Renal cortical epithelial cell (primary cell): ENCODE results near the gene RESP18. TPM values are rescaled to one million over a fixed set of nuclear protein-coding genes. Genes with fewer than 3 reads are reported as not detected.
"Not testable (repeated sequence)": the region's sequence is repeated elsewhere in the genome, so short reads cannot be mapped to it uniquely, and the experiment has no call there.

ENCODE experiments used
- DNase-seq: peaks from one replicate; pipeline ENCODE4 v3.0.0-alpha.2; 2011; ENCODE audit warnings: low read depth
- total RNA-seq: library from RNA; depleted of rRNA; stranded (reverse); fragments of >200 nt; gene quantifications from 2 replicates; pipeline ENCODE4 v1.2.3, GENCODE V29; 2014

RESP18 gene
- total RNA-seq, 1 donor from 2014 or later: not detected

DNA sequence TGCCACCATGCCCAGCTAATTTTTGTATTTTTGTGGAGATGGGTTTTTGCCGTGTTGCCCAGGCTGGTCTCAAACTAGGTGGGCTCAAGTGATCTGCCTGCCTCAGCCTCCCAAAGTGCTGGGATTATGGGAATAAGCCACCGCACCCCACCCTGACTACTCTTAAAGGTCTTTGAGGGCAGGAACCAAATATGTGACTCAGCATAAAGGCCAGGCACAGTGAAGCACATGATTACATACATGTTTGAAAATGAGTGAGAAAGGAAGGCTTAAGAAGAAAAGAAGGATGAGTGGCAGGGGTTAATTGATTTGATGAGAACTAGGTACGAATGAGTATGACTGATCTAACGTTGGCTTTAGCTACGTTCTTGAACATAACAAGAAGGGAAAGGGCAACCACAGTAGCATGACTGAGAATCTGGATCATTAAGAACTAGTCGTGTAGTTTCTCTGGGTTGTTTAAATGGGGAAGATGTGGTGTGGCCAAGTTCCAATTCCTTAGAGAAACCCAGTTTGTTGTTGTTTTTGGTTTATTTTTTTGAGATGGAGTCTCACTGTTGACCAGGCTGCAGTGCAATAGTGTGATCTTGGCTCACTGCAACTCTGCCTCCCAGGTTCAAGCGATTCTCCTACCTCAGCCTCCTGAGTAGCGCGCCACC, 6.8 kb downstream of the RESP18 start:
- DNase-seq: no peak

- no peak for DNase-seq
Observed at GRCh38 chr2:219325136-219325535, 7.4 kb downstream of the RESP18 start.

DNA sequence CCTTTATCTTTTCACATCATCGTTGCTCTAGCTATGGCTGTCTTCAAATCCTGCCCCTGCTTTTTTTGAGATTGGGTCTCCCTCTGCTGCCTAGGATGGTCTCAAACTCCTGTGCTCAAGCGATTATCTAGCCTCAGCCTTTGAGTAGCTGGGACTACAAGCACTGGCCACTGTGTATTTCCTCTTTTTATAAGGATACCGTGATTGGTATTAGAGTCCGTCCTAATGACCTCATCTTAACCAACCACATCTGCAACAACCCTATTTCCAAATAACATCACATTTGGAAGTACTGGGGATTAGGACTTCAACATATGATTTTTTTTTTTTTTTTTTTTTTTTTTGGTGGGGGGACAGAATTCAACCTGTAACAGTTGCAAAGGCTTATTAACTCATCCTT, 9.1 kb downstream of the RESP18 start:
- no peak for DNase-seq

DNA sequence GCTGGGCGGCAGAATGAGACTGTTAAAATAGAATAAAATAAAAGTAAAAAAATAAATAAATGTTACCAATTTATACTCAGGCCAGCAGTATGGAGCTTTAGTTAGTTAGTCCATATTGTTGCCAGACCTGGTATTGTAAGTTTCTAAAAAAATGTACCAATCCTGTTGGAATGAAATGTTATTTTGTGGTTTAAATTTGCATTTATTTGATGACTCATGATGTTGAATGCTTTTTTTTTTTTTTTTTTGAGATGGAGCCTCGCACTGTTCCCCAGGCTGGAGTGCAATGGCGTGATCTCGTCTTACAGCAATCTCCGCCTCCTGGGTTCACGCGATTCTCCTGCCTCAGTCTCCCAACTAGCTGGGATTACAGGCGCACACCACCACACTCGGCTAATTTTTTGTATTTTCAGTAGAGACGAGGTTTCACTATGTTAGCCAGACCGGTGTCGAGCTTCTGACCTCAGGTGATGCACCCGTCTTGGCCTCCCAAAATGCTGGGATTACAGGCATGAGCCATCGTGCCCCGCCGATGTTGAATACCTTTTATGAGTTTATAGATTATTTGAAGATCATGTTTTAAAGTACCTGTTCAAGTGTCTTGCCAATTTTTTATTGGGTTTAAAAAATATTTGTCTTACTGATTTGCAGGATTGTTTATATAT, 17.6 kb downstream of the RESP18 start:
- peak; percentile 17 for DNase-seq

DNA sequence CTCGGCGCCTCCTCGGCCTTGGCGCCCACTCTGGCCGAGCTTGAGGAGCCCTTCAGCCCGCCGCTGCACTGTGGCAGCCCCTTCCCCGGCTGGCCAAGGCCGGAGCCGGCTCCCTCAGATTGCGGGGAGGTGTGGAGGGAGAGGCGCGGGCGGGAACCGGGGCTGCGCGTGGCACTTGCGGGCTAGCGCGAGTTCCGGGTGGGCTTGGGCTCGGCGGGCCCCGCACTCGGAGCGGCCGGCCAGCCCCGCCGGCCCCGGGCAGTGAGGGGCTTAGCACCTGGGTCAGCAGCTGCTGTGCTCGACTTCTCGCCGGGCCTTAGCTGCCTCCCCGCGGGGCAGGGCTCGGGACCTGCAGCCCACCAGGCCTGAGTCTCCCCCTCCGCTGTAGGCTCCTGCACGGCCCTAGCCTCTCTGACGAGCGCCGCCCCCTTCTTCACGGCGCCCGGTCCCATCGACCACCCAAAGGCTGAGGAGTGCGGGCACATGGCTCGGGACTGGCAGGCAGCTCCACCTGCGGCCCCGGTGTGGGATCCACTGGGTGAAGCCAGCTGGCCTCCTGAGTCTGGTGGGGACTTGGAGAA, 19.8 kb downstream of the RESP18 start:
- DNase-seq: not testable (repeated sequence)

GRCh38 chr2:219309278-219309677, 23.3 kb downstream of the RESP18 start, which contains the start of gene PTPRN:
TSS of gene PTPRN (minus strand) at chr2:219309401. CDS start at chr2:219309332, 69 bp downstream.
- DNase-seq: no peak

DNA sequence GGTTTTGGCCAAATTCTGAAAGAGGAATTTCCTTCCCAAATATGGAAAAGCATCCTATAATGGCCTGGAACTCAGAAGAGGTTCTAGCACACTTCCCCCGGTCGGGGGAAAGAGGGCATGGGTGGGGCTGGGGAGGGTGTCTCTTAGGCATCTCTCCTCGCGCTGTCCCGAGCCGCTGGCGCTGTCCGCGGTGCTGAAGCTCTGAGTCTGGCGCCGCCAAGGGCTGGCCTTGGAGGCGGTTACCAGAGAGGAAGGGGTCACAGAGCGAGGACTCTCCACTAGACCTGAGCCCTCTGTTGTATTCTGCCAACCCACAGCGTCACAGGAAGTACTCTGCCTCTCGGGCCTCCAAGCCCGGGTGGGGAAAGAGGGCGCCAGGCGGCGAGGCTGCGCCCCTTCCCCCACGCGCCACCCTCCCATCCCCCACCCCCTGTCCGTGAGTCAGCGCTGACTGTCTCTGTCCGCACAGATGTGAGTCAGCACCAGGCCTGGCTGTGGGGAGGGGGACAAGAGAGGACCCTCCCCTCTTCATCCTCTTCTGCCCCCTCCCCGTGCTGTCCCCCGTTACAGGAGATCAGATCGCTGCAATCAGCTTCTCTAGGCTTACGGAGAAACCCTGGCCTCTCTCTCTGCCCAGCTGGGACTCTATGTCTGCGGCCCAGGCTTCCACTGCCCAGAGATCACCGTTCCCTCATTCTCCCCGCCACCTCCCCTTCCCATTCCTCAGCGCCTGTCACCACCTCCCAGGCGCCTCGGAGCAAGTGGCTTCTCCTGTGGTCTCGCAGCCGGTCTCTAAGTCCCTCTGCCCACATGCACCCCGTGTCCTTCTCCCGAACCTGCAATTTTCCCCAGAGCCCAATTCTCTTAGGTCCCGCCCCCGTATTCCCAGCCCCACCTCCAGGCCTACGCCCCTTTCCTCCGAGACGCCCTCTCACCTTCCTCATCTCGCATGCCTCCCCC, 24.1 kb downstream of the RESP18 start:
- DNase-seq: peak; percentile 44

GRCh38 chr2:219306047-219306446, 26.5 kb downstream of the RESP18 start:
- DNase-seq: no peak

DNA sequence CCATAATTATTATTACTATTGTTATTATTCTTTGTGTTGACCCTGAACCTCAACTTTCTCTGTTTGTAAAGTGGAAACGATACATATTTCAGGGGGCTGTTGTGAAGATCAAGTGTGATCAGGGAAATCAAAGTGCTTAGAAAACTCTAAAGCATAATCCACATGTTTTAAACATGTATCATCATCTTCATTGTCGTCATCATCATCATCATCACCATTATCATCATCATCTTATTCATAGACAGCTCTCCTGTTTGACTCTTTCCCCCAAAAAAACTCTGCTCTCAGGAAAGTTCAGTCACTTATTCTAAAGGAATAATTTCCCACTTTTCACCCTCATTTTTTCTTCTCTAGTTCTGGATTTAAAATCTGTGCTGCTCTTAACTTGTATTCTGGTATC, 28.3 kb downstream of the RESP18 start:
- no peak for DNase-seq

GRCh38 chr2:219302412-219302968, 30.1 kb downstream of the RESP18 start:
- no peak for DNase-seq

DNA sequence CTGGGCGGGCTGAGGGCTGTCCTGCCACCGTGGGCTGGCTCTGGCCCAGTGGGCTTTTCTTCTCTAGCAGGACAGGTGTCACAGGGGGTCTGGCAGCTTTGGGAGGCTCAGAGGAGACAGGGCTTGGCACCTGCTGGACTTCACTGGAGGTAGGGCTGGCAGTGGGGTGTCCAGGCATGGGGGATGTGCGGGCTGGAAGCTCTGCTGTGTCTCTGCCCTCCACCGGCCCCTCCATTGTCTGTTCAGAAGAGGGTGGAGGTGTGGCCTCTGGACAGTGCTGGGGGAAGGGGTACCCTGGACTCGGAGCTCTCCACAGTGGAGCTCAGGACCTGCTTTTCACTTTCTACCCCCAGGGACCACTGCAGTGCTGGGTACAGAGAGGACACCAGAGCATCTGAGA, 32.5 kb downstream of the RESP18 start:
- DNase-seq: no peak

DNA sequence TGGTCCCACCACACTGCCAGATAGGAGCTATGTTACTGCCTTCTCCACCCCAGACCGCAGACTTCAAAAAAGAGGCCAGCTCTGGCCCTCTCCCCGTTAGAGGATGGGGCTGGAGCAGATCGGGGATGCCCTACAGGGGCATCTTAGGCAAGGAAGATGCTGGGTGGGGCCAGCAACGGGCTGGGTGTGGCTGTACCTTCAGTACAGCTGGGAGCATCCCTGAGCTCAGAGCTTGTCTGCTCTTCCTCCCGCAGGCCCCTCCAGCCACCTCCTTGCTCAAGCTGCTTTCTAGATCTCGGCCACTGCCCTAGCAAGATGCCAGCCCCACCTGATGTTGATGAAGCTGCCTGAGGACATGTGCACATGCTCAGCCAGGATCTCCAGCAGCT, 33.2 kb downstream of the RESP18 start:
- DNase-seq: no peak

DNA sequence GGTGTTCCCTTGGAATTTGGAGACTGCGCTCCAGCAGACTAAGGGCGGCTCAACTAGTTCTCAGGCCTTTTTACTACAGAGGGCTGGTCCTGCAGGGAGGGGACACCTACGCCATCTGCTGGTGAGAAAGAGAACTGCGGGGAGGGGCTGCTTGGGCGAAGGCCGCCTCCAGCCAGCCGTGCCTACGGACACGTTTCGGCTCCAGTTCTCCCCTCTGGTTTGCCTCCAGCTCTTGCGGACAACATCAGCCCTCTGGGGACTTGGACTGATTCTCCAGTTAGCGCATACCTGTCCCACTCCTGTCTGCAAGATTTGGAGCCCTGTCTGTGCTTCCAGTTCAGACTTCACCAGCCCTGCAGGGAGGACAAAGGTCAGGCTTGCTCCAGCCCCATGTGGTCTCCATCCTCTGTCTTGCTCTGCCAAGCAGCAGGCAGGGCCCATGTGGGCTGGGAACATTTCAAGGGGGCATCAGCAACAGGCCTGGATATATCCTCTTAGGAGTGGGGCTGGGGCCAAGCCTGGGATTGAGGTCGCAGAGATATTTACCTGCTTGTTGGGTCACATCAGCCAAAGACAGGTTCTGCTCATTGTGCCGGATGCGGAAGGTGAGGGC, 33.7 kb downstream of the RESP18 start:
- DNase-seq: peak; percentile 59

DNA sequence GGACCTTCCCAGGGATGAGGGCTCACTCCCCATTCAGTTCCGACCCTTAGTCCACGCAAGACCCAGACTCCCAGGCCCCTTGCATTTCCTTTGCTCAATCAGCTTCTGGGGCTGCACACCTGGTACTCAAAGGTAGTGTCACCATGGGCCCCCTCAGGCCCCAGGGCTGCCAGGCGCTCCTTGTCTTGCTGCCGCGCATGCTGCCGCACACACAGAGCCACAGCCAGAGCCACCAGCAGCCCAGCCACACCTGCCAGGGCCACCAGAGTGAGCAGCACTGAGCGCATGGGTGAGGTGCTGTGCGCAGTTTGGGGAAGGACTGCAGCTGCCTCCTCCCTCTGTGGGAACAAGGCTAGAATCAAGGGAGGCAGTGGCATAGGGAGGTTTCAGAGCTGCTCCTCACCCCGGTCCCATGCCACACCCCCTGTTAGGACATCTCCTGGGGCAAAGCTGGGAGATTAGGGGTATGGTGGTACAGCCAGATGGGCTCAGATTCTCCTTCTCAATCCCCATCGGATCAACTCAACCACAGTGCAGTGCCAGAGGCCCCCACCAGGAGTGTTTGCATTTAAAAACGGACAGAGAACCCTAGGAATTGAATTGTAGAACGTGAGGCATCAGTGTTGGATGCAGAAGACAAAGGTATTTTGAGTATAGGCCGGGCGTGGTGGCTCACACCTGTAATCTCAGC, 34.6 kb downstream of the RESP18 start:
- DNase-seq: no peak

GRCh38 chr2:219296631-219297391, 35.7 kb downstream of the RESP18 start:
- no peak for DNase-seq

- no peak for DNase-seq
Observed at GRCh38 chr2:219296142-219296541, 36.4 kb downstream of the RESP18 start.

GRCh38 chr2:219294356-219295351, 37.9 kb downstream of the RESP18 start:
- peak; percentile 68 for DNase-seq

- no peak for DNase-seq
Observed at GRCh38 chr2:219293736-219294231, 38.8 kb downstream of the RESP18 start.
